GM10266 (cell line): ENCODE results near the gene GNG13.

Source experiments
- DNase-seq: peaks from one replicate; pipeline ENCODE4 v3.0.0; 2012; ENCODE audit errors: extremely low spot score
- TF ChIP-seq, protein P1 (sequence below): IDR thresholded peaks from 2 replicates; pipeline ENCODE4 v1.5.1; 2012; ENCODE audit warnings: mild to moderate bottlenecking, low read depth; ENCODE audit not compliant: control insufficient read depth, insufficient read depth; ENCODE audit errors: missing control alignments

GNG13 gene

GRCh38 chr16:818132-818531 lies 17.6 kb upstream of the GNG13 start:
- DNase-seq: no peak
- TF ChIP-seq, protein P1, sequence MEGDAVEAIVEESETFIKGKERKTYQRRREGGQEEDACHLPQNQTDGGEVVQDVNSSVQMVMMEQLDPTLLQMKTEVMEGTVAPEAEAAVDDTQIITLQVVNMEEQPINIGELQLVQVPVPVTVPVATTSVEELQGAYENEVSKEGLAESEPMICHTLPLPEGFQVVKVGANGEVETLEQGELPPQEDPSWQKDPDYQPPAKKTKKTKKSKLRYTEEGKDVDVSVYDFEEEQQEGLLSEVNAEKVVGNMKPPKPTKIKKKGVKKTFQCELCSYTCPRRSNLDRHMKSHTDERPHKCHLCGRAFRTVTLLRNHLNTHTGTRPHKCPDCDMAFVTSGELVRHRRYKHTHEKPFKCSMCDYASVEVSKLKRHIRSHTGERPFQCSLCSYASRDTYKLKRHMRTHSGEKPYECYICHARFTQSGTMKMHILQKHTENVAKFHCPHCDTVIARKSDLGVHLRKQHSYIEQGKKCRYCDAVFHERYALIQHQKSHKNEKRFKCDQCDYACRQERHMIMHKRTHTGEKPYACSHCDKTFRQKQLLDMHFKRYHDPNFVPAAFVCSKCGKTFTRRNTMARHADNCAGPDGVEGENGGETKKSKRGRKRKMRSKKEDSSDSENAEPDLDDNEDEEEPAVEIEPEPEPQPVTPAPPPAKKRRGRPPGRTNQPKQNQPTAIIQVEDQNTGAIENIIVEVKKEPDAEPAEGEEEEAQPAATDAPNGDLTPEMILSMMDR: no peak

DNA sequence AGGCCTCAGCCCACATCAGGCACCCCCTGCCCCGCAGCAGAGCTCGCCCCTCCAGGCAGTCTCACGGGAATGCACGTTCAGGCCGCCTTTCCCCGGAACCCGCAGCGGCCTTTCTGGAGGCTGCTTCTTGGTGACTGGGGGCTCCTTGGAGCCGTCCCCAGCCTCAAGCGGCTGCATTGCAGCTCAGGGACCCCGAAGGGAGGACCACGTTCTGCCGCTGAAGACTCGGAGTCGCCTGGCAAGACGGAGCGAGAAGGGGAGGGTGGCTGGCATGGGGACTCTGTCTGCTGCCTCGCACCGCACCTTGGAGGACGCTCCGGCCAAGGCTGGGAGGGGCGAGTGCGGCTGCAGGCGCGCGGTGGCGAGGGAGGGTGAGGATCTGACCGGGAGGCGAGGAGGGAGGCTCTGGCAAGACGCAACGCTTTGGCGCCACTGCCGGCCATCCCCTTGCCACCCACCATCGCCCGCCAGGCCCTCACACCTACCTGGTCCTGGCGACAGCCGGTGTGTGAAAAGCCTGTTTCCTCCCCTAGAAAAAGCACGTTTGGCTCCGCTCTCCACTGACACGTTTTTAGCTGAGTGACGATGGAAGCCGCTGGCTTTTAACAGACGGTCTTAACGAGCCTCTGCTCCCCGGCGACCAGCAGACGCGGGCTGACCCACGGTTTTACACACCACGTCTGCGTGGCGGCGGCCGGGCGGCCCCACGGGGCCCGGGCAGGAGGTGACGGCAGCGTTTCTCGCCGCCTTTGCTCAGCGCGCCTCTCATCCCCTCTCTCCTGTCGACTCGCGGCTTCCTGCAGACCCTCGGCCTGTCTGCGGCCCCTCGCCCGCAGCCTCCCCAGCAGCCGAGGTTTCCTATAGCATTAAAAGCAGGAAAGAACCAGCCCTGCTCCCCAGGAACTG lies 16.7 kb upstream of the GNG13 start:
- DNase-seq: no peak
- TF ChIP-seq, protein P1: no peak

- TF ChIP-seq, protein P1: no peak
Measured at GRCh38 chr16:815861-816260, 15.3 kb upstream of the GNG13 start.

GRCh38 chr16:814974-815373 lies 14.4 kb upstream of the GNG13 start:
- TF ChIP-seq, protein P1: no peak
- no peak for DNase-seq

More at GRCh38 chr16:815861-816260, 15.3 kb upstream of the GNG13 start:
- DNase-seq: no peak

DNA sequence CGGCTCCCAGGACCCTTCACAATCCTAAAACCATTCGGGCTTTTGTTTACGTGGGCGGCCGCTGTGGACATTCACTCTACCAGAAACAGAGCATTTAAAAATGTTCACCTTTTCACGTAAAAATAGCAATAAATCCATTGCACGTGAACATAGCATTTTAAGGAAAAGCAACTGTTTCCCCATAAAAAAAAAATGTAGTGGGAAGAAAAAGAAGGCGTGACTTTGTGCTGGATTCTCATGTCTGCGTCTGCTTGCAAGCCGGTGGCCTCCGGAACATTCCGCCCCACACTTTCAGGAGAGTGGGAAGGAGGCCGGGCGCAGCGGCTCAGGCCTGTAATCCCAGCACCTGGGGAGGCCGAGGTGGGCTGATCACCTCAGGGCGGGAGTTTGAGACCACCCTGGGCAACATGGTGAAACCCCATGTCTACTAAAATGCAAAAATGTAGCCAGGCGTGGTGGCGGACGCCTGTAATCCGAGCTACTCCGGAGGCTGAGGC lies 13.4 kb upstream of the GNG13 start:
- TF ChIP-seq, protein P1: no peak
- no peak for DNase-seq

GRCh38 chr16:813204-813915 lies 12.8 kb upstream of the GNG13 start:
- peak; percentile 80 for DNase-seq
- TF ChIP-seq, protein P1: peak; percentile 73

DNA sequence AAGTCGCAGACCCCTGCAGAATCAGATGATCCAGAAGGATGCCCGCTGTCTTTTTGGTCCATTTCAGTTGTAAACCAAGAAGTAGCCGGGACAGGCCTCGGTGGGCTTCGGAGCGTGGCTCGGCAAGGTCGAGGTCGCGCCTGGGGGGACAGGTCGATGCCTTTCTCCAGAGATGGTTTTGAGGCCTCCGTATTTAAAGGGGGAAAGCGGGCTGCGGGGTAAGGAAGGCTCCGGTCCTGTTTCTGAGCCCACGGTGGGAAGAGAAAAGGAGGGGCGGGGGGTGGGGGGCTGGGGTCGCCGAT lies 7.5 kb upstream of the GNG13 start:
- TF ChIP-seq, protein P1: no peak
- DNase-seq: no peak
